ENCODE measurements around the gene MCTP1.
"Not testable (repeated sequence)": the region's sequence is repeated elsewhere in the genome, so short reads cannot be mapped to it uniquely, and the experiment has no call there.

The MCTP1 gene

GRCh38 chr5:95177456-95177855 lies 107.4 kb downstream of the MCTP1 start:
- no peak for DNase-seq

DNA sequence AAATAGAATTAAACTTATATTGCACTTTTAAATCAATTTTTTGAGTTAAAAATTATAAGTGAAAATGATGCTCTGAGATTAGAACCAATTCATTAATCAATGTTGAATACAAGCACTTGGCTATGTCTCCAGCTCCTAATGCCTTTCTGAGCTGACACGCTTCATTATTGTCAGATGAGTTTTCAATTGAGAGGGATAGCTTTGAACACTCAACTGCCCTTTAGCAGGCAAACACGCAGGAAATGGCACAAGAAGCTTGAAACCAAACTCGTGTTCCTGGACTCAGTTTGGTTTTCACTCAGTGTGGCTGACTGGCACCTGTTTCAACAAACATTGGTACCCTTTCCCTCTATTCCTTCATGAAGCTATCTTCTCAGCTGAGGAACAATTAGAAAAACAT lies 109.8 kb downstream of the MCTP1 start:
- DNase-seq = no peak

- DNase-seq = no peak
These were observed 112.2 kb downstream of the MCTP1 start for GRCh38 chr5:95172659-95173058.

- DNase-seq = no peak
These were observed 120.0 kb downstream of the MCTP1 start for GRCh38 chr5:95164861-95165260.

- DNase-seq = no peak
These were observed 121.8 kb downstream of the MCTP1 start for GRCh38 chr5:95163079-95163478.

DNA sequence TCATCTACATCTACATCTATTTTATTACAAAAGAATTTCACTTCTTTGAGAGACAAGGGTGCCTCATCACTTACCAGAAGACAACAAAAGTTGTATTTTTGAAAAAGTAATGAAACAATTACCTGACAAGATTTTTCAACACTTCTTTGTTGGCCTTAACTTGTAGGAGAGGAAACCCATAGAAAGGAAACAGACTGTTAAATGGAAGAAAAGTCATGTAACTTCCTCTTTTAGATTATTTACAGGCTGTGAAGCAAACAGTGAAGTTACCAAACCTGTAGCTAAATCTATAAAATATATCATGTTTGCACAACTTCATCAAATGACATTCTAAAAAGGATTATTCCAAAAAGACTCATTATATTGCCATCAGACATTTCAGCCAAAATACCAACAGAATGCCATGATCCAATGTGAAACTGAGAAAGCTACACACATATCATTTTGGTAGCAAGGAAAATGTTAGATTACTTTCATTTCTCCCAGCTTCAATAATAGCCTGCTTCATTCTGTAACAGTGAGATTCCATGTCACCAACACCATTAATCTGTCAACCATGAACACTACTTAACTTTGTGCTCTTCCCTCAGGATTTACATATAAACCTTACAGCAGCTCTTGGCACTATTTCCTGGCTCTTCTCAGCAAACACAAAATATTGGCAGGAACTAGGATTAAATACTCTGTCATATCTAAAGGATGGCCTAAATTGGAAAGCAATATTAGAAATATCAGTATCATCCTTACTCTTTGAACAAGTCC lies 122.5 kb downstream of the MCTP1 start:
- DNase-seq = no peak

- DNase-seq = no peak
These were observed 125.3 kb downstream of the MCTP1 start for GRCh38 chr5:95159603-95160002.

- no peak for DNase-seq
These were observed 129.0 kb downstream of the MCTP1 start for GRCh38 chr5:95155888-95156287.

DNA sequence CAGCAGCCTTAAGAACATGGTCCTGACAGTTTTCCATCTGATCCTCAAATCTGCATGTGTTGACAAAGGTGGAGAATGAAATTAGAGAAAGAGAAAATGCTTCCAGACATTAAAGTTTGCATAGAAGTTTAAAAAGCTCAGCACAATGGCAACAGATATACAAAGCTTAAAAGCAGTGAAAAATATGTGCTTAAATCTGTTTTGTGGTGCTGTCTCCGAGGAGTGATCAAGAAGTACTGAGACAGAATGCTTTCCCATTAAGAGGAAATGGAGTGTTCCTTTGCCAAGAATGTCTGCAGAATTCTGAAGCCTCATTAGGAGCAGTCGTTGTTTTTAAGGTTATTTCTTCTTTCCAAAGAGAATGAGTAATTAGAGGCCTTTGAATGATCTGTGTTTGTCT lies 131.4 kb downstream of the MCTP1 start:
- no peak for DNase-seq

DNA sequence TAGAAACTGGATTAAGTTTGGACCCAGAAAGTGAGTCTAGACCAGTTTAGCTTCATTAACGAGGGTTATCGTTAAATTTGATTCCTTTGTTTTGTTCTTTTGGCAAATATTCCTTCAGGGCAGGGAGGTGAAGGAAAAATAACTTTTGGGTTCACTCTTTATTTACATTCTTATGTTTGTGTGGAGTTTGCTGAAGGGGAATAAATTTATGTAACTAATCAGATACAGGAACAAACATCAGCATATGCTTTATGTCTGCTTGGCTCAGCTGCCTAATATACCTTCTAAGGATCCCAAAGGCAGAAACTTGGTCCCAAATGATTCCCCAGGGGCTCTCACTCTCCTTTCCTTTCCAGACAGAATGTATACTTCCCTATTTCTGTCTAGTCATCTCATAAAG lies 132.4 kb downstream of the MCTP1 start:
- DNase-seq = no peak

GRCh38 chr5:95152131-95152530 lies 132.8 kb downstream of the MCTP1 start:
- DNase-seq = no peak

GRCh38 chr5:95151694-95152093 lies 133.2 kb downstream of the MCTP1 start:
- no peak for DNase-seq

DNA sequence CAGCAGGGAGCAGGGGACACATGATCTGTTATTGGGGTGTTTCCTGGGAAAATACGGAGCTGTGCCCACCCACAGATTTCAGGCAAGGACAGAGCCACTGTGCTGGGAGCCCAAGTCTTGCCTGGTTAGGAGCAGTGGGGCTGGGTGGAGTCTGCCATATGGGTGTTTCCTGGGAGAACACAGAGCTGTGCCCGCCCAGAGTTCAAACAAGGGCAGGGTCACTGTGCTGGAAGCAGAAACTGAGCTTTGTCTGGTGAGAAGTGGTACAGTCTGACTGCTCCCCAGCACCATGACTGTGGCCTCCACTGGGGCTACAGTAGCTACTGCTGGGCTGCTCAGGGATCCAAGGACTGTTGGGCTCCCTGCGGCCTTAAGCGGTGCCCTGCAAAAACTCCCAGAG lies 135.5 kb downstream of the MCTP1 start:
- DNase-seq = no peak

GRCh38 chr5:95148453-95148852 lies 136.4 kb downstream of the MCTP1 start:
- DNase-seq = peak; percentile 62

DNA sequence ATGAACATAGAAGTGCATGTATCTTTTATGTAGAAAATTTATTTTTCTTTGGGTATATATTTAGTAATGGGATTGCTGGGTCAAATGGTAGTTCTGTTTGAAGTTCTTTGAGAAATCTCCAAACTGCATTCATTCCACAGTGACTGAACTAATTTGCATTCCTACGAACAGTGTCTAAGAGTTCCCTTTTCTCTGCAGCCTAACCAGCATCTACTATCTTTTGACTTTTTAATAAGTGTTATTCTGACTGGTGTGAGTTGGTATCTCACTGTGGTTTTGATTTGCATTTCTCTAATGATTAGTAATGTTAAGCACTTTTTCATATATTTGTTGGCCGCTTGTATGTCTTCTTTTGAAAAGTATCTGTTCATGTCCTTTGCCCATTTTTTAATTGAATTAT lies 141.0 kb downstream of the MCTP1 start:
- not testable (repeated sequence) for DNase-seq

- DNase-seq = no peak
These were observed 142.7 kb downstream of the MCTP1 start for GRCh38 chr5:95142145-95142544.

- DNase-seq = no peak
These were observed 143.8 kb downstream of the MCTP1 start for GRCh38 chr5:95141141-95141540.

- DNase-seq = no peak
These were observed 150.6 kb downstream of the MCTP1 start for GRCh38 chr5:95134326-95134725.

- DNase-seq = no peak
These were observed 152.8 kb downstream of the MCTP1 start for GRCh38 chr5:95132096-95132495.

- no peak for DNase-seq
These were observed 154.0 kb downstream of the MCTP1 start for GRCh38 chr5:95130941-95131340.

GRCh38 chr5:95124731-95125130 lies 160.2 kb downstream of the MCTP1 start:
- DNase-seq = no peak

DNA sequence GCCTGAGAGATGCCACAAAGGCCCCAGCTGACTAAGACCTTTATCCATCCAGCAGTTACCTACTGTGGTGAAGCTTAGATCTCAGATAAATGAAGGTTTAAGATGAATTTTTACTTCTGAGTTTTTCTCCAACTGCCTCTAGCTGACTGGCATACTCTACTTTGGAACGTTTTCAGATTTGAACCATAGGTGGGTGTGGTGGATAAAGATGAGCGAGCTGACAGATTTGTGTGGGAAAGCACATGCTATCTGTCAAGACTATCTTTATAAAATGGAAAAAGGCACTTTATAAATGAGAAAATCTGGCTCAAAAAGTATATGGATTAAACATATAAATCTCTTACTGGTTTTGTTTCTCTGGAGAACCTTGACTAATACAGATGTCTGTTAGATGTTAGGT lies 160.8 kb downstream of the MCTP1 start:
- DNase-seq = no peak

GRCh38 chr5:95114902-95115301 lies 170.0 kb downstream of the MCTP1 start:
- DNase-seq = no peak

DNA sequence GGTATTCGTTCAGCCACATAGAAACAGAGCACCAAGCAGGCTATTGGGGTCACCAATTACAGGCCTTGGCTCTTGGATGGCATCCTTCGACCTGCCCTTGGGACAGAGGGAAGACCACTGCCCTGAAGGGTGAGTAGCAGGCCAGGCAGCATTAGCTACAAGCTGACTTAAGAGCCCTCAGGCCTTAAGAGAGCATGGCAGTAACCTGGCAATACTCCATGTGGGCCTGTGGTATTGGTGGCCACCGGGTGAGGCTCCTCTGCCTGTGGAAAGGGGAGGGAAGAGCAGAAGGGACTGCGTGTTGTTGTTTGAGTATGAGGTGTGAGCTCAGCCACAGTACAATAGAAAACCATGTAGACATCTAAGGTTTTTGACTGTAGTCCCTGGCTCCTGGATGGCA lies 170.6 kb downstream of the MCTP1 start:
- DNase-seq = no peak

- peak; percentile 46 for DNase-seq
These were observed 171.4 kb downstream of the MCTP1 start for GRCh38 chr5:95113489-95113888.
